ENCODE measurements around the gene ATP13A1. TPM values are rescaled to one million over a fixed set of nuclear protein-coding genes. Genes with fewer than 3 reads are reported as not detected.

ATP13A1 gene
- total and polyA plus RNA-seq, 2 donors (not counting 3 experiments of a cell fraction or from before 2014, with no cell fraction given), result 36.9 to 48.7 TPM

DNA sequence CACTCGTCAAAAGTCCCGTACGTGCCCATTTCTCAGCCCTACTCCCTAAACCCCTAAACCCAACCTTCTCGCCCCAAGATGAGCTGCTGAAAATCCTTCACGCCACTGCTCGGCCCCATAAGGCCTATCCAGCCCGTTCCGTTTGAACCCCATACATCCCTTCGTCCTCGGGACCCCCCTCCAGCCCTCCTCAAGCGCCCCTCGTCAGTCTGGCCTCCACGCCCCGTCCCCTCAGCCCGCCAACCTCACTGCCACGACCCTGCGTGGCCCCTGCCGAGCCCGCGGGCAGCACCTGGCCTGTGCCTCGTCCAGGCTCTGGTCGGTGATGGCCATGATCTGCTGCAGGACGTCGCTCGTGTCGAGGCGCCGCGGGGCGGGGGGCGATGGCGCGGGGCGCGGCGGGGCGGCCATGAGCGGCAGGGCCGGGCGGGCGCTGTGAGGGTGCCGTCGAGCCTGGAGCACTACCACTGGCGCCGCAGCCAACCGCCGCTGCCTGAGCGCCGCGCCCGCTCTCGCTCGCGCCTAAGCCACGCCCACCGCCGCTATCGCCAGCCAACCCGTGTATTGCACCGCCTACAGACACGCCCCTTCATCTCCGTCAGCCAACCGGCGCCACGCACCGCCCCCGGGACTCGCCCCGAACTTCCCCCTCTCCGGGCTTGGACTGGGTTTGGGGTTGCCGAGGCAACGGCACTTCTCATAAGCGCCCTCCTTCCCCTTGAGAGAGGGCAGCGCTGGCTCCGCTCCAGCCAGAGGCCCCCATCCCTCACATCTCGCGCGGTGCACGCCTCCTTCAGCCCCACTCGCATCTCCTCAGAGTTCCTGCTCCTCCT is 45.0 kb downstream of the ATP13A1 start, which contains the start of gene PBX4:
TSS of gene PBX4 (minus strand) at position 469 of the 833 bp plus-strand sequence. CDS start at position 411, 58 bp downstream.
- Histone ChIP-seq H2AFZ (ENCODE audit: low read depth, low read length) (peak within 1 kb of the TSS; percentile 82), H3K27me3 (ENCODE audit: control insufficient read depth in 2 of 2, insufficient read depth in 2 of 2, low read length in 2 of 2) (no peaks in the 10 kb centered on the region), H3K9me3 (replicated peaks; ENCODE audit: control insufficient read depth, insufficient read depth, low read length) (no peaks in the 10 kb centered on the region), H3K4me2 (ENCODE audit: insufficient read depth, low read length) (no peak within 1 kb of the TSS), H3K9me1 (replicated peaks; ENCODE audit: control insufficient read depth, extremely low read depth, insufficient read depth, low read length) (no peaks in the 10 kb centered on the region), H3K4me3 (replicated peaks in 1 of 3; ENCODE audit: insufficient read depth in 1 of 3, low read depth in 1 of 3, low read length in 3 of 3) (no peak within 1 kb of the TSS), H3K4me1 (ENCODE audit: control insufficient read depth, extremely low read depth, insufficient read depth, low read length) (no peaks in the 10 kb centered on the region), H3K9ac (replicated peaks; ENCODE audit: extremely low read depth, insufficient read depth, low read length) (no peak within 1 kb of the TSS), H3K27ac (ENCODE audit: insufficient read depth, low read depth, low read length) (no peak within 1 kb of the TSS), H3K36me3 (ENCODE audit: control insufficient read depth in 2 of 2, extremely low read depth in 1 of 2, insufficient read depth in 2 of 2, low read length in 2 of 2) (no peaks in the 10 kb centered on the region), H3K79me2 (ENCODE audit: control insufficient read depth, insufficient read depth, low read length) (no peaks in the 10 kb centered on the region), H4K20me1 (replicated peaks; ENCODE audit: control insufficient read depth, extremely low read depth, insufficient read depth, low read length) (no peaks in the 10 kb centered on the region)
- DNase-seq (ENCODE audit: low read depth, low spot score), result peak; percentile 65
- ChIA-PET POLR2A (no interaction called here), CTCF (no interaction called here)
- no TSS peak for BruUV-seq (replicated peaks)
- FAIRE-seq, result no peak
- dilution Hi-C loops (cut with MboI; ENCODE audit: extremely low pct_ligation_motif_present, low sequenced_read_pairs) (no loop called here), intact Hi-C loops (cut with micrococcal nuclease) (no loop called here)
- TF ChIP-seq, protein P1, sequence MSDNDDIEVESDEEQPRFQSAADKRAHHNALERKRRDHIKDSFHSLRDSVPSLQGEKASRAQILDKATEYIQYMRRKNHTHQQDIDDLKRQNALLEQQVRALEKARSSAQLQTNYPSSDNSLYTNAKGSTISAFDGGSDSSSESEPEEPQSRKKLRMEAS (IDR thresholded peaks at IDR 0.05; ENCODE audit: insufficient read depth, insufficient read length), result no peak
- TF ChIP-seq POLR2AphosphoS5 (IDR thresholded peaks at IDR 0.05; ENCODE audit: insufficient read depth, low read depth, low read length) (no peak), MYC (IDR thresholded peaks at IDR 0.05; ENCODE audit: low read depth, low read length) (no peak), POLR2A (IDR thresholded peaks at IDR 0.05; ENCODE audit: low read depth, low read length) (no peak), FOS (IDR thresholded peaks at IDR 0.05; ENCODE audit: borderline replicate concordance, insufficient read depth, low read length) (no peak), JUN (IDR thresholded peaks at IDR 0.05; ENCODE audit: borderline replicate concordance, insufficient read depth, insufficient read length, low read depth) (no peak), GATA2 (IDR thresholded peaks at IDR 0.05; ENCODE audit: insufficient read depth, insufficient read length, low read depth, low read length) (no peak), EZH2 (IDR thresholded peaks at IDR 0.05; ENCODE audit: borderline replicate concordance, low read depth, low read length, severe bottlenecking) (no peak)
- TF ChIP-seq, protein P2, sequence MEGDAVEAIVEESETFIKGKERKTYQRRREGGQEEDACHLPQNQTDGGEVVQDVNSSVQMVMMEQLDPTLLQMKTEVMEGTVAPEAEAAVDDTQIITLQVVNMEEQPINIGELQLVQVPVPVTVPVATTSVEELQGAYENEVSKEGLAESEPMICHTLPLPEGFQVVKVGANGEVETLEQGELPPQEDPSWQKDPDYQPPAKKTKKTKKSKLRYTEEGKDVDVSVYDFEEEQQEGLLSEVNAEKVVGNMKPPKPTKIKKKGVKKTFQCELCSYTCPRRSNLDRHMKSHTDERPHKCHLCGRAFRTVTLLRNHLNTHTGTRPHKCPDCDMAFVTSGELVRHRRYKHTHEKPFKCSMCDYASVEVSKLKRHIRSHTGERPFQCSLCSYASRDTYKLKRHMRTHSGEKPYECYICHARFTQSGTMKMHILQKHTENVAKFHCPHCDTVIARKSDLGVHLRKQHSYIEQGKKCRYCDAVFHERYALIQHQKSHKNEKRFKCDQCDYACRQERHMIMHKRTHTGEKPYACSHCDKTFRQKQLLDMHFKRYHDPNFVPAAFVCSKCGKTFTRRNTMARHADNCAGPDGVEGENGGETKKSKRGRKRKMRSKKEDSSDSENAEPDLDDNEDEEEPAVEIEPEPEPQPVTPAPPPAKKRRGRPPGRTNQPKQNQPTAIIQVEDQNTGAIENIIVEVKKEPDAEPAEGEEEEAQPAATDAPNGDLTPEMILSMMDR (IDR thresholded peaks at IDR 0.05; ENCODE audit: extremely low read depth in 1 of 2, insufficient read depth in 1 of 2, low read depth in 1 of 2, low read length in 2 of 2), result no peak
